Body of pancreas (tissue), 4 donors: ENCODE data around the gene AUTS2. TPM values are rescaled to one million over a fixed set of nuclear protein-coding genes. Genes with fewer than 3 reads are reported as not detected.

Experiments used
- ATAC-seq: fragments of 150-250 bp; one replicate; pipeline ENCODE4 v1.9.1; 2016
- DNase-seq, 4 donors: peaks; one replicate each; pipeline ENCODE4 v3.0.0-alpha.2; 2019
- H3K27ac ChIP-seq, 4 donors: fragments of 200-600 bp; sonication (generic); 1 replicate in 3 of 4; 2 replicates in 1 of 4; pipeline versions ENCODE4 v1.5.1 to v1.6.1; 2016 to 2019; ENCODE audit warnings: mild to moderate bottlenecking in 1 of 4, mixed read lengths in 1 of 4, moderate library complexity in 1 of 4
- H3K27me3 ChIP-seq, 2 donors: fragments of 200-600 bp; sonication (generic); one replicate each; pipeline ENCODE4 v1.6.0; 2016; ENCODE audit warnings: mild to moderate bottlenecking in 1 of 2
- H3K36me3 ChIP-seq, 2 donors: fragments of 200-600 bp; sonication (generic); replicated peaks in 1 of 2; 2 replicates each; pipeline ENCODE4 v1.5.1; 2016; ENCODE audit warnings: low read depth in 2 of 2; ENCODE audit not compliant: insufficient read depth in 1 of 2
- H3K4me1 ChIP-seq: fragments of 200-600 bp; sonication (generic); one replicate; pipeline ENCODE4 v1.6.0; 2016
- H3K4me3 ChIP-seq, 2 donors: fragments of 200-600 bp; sonication (generic); 1 replicate in 1 of 2; 2 replicates in 1 of 2; pipeline ENCODE4 v1.5.1; 2016 to 2019
- H3K9me3 ChIP-seq, 3 donors: fragments of 200-600 bp; sonication (generic); 1 replicate in 2 of 3; 2 replicates in 1 of 3; pipeline ENCODE4 v1.5.1; 2016
- CTCF ChIP-seq, 7 experiments: fragments of 450-650 bp in 4 of 7; fragments of 200-600 bp in 3 of 7; sonication (generic) in 3 of 7; IDR thresholded peaks; one replicate each; pipeline ENCODE4 v1.5.1; 2016 to 2019; ENCODE audit warnings: antibody characterized with exemption in 7 of 7
- POLR2A ChIP-seq, 3 donors: fragments of 450-650 bp; IDR thresholded peaks; one replicate each; pipeline ENCODE4 v1.6.1; 2016; ENCODE audit warnings: antibody characterized with exemption in 3 of 3, mild to moderate bottlenecking in 2 of 3
- WGBS, 2 donors: methylation state at CpG; one replicate each; pipeline ENCODE4 v1.1.5; 2017; 5-methylcytosine and 5-hydroxymethylcytosine counted together
- intact Hi-C: fragments of 100-400 bp; cut with DNase I; formaldehyde crosslinking; loops from one replicate; pipeline ENCODE4 v1.15.1; 2023
- total RNA-seq, 2 donors: library from RNA; depleted of rRNA; stranded (reverse); fragments of >200 nt; gene quantifications; one replicate each; pipeline ENCODE4 v1.1.0, GENCODE V29; 2016

Gene AUTS2
- total RNA-seq, 2 donors from 2014 or later: 11.7 to 18.5 TPM

GRCh38 chr7:70649323-70649722 is 1051.0 kb downstream of the AUTS2 start:
- no peak overlapping the region for H3K4me3 ChIP-seq
- WGBS, 2 donors: 87 to 91% methylated on average over 5 of the region's 5 CpGs

GRCh38 chr7:70654146-70654545 is 1055.9 kb downstream of the AUTS2 start:
- no peaks in the 10 kb centered on the region for H3K27me3 ChIP-seq
- no peaks in the 10 kb centered on the region for H3K4me1 ChIP-seq
- DNase-seq: no peak
- H3K9me3 ChIP-seq: no peaks in the 10 kb centered on the region
- ATAC-seq: no peak
- H3K36me3 ChIP-seq: no peaks in the 10 kb centered on the region
- WGBS, 2 donors: 90 to 91% methylated on average over 3 of the region's 3 CpGs
- TF ChIP-seq CTCF (IDR thresholded peaks at IDR 0.05): no peak
- no peak for TF ChIP-seq POLR2A (IDR thresholded peaks at IDR 0.05)
- intact Hi-C loops: no loop called here
- no peak overlapping the region for H3K4me3 ChIP-seq
- no peak overlapping the region for H3K27ac ChIP-seq

More at GRCh38 chr7:70649323-70649722, 1051.0 kb downstream of the AUTS2 start:
- H3K27me3 ChIP-seq: no peaks in the 10 kb centered on the region
- no peaks in the 10 kb centered on the region for H3K4me1 ChIP-seq
- intact Hi-C loops: no loop called here
- ATAC-seq (no peak), DNase-seq (no peak)
- TF ChIP-seq CTCF (IDR thresholded peaks at IDR 0.05) (no peak), POLR2A (IDR thresholded peaks at IDR 0.05) (no peak)
- no peak overlapping the region for H3K27ac ChIP-seq
- no peaks in the 10 kb centered on the region for H3K36me3 ChIP-seq
- no peaks in the 10 kb centered on the region for H3K9me3 ChIP-seq

DNA sequence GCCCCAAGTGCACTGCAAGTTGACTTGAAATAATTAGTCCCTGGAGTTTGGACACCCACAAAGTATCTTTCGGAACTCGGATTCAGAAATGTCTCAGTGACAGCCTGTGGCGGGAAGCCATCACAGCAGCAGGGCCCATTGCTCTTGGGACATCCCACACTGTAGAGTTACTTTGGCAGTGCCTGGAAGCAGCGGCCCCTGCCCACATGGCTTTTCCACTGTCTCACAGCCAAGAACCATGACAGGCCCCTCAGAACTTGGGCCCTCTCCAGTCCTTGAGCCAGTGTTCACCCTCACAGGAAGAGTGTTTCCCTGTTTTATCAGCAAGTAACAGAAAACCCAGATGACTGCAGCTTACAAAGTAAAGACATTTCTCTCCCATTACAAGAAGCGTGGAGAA is 1056.7 kb downstream of the AUTS2 start:
- no peak for ATAC-seq
- DNase-seq: peak in 1 of 4 donors; percentile 4
- intact Hi-C loops: no loop called here
- H3K4me1 ChIP-seq: no peaks in the 10 kb centered on the region
- H3K27me3 ChIP-seq: no peaks in the 10 kb centered on the region
- no peak overlapping the region for H3K27ac ChIP-seq
- no peak for TF ChIP-seq POLR2A (IDR thresholded peaks at IDR 0.05)
- TF ChIP-seq CTCF (IDR thresholded peaks at IDR 0.05): no peak
- WGBS, 2 donors: 83 to 97% methylated on average over 4 to 5 of the region's 5 CpGs
- no peaks in the 10 kb centered on the region for H3K36me3 ChIP-seq
- H3K4me3 ChIP-seq: no peak overlapping the region
- no peaks in the 10 kb centered on the region for H3K9me3 ChIP-seq

DNA sequence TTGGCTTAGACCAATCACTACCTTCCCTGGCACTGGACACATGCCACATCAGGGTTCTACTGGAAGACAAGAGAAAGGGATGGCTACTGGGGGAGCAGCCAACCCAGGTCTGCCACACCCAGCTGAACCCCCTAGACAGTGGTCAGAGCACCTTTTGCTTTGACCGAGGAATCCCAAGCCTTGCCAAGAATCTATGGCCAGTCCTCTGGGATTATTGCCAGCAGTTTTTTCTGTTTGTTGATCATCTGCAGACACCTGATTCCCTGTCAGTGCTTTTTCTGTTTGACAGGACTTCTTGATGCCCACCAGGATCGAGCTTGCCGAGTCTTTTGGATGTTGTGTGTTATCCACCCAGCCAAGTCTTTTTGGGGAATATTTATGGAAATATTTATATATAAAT is 1057.4 kb downstream of the AUTS2 start:
- no peak for TF ChIP-seq CTCF (IDR thresholded peaks at IDR 0.05)
- no peak for TF ChIP-seq POLR2A (IDR thresholded peaks at IDR 0.05)
- no peak overlapping the region for H3K27ac ChIP-seq
- intact Hi-C loops: no loop called here
- H3K4me1 ChIP-seq: no peaks in the 10 kb centered on the region
- ATAC-seq: no peak
- no peaks in the 10 kb centered on the region for H3K36me3 ChIP-seq
- no peaks in the 10 kb centered on the region for H3K27me3 ChIP-seq
- 73 to 77% methylated on average over 3 of the region's 3 CpGs for WGBS, 2 donors
- H3K9me3 ChIP-seq: no peaks in the 10 kb centered on the region
- H3K4me3 ChIP-seq: no peak overlapping the region
- DNase-seq: no peak

DNA sequence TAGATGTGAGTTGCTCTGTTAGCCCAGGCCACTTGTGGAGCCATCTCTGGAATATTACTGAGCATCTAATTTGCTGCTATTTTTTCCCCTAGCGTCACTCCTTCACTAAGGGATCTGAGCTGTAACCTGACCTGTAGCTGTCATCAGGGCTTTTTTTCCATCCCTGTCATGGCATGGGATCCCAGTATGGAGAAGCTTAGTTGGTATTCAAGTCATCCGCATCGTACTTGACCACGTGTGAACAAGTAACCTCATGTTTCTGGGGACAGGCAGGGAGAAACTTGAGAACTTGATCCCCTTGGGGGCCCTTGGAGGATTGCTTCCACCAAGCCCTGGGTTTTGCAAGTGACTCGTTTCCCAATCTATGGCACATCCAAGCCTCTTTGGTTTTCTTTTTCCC is 1059.3 kb downstream of the AUTS2 start:
- ATAC-seq (no peak), DNase-seq (no peak)
- no peaks in the 10 kb centered on the region for H3K36me3 ChIP-seq
- no peak overlapping the region for H3K27ac ChIP-seq
- no peaks in the 10 kb centered on the region for H3K9me3 ChIP-seq
- H3K27me3 ChIP-seq: no peaks in the 10 kb centered on the region
- TF ChIP-seq CTCF (IDR thresholded peaks at IDR 0.05): no peak
- no peak for TF ChIP-seq POLR2A (IDR thresholded peaks at IDR 0.05)
- H3K4me1 ChIP-seq: no peaks in the 10 kb centered on the region
- intact Hi-C loops: no loop called here
- 76 to 82% methylated on average over 5 of the region's 5 CpGs for WGBS, 2 donors
- no peak overlapping the region for H3K4me3 ChIP-seq
